Neural progenitor cell (in vitro differentiated cells): ENCODE results near the gene JAG2.

Experiments used
- EZH2 ChIP-seq: fragments of 200-600 bp; sonication (generic); IDR thresholded peaks from 2 replicates; pipeline ENCODE4 v1.6.1; 2017; ENCODE audit warnings: antibody characterized with exemption, mild to moderate bottlenecking, moderate library complexity
- TF ChIP-seq, protein P1 (sequence below): fragments of 200-600 bp; sonication (generic); IDR thresholded peaks from 2 replicates; pipeline ENCODE4 v1.5.1; 2017; ENCODE audit warnings: antibody characterized with exemption, mild to moderate bottlenecking

- TF ChIP-seq, protein P1, sequence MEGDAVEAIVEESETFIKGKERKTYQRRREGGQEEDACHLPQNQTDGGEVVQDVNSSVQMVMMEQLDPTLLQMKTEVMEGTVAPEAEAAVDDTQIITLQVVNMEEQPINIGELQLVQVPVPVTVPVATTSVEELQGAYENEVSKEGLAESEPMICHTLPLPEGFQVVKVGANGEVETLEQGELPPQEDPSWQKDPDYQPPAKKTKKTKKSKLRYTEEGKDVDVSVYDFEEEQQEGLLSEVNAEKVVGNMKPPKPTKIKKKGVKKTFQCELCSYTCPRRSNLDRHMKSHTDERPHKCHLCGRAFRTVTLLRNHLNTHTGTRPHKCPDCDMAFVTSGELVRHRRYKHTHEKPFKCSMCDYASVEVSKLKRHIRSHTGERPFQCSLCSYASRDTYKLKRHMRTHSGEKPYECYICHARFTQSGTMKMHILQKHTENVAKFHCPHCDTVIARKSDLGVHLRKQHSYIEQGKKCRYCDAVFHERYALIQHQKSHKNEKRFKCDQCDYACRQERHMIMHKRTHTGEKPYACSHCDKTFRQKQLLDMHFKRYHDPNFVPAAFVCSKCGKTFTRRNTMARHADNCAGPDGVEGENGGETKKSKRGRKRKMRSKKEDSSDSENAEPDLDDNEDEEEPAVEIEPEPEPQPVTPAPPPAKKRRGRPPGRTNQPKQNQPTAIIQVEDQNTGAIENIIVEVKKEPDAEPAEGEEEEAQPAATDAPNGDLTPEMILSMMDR: no peak
- TF ChIP-seq EZH2: no peak
Observed at GRCh38 chr14:105162669-105162979, 6.0 kb downstream of the JAG2 start.
